Vagina (tissue), 2 donors: ENCODE data around the gene GRID2IP.

ENCODE experiments used
- POLR2A ChIP-seq, 2 donors: fragments of 450-650 bp; IDR thresholded peaks; one replicate each; pipeline ENCODE4 v1.6.1; 2017; ENCODE audit warnings: antibody characterized with exemption in 2 of 2, mild to moderate bottlenecking in 2 of 2, moderate library complexity in 2 of 2
- TF ChIP-seq, protein P1 (sequence below), 3 experiments: fragments of 450-650 bp in 2 of 3; fragments of 200-600 bp in 1 of 3; sonication (generic) in 1 of 3; IDR thresholded peaks; one replicate each; pipeline ENCODE4 v1.5.1; 2017 to 2019; ENCODE audit warnings: antibody characterized with exemption in 3 of 3, mild to moderate bottlenecking in 2 of 3, moderate library complexity in 2 of 3

- TF ChIP-seq, protein P1, sequence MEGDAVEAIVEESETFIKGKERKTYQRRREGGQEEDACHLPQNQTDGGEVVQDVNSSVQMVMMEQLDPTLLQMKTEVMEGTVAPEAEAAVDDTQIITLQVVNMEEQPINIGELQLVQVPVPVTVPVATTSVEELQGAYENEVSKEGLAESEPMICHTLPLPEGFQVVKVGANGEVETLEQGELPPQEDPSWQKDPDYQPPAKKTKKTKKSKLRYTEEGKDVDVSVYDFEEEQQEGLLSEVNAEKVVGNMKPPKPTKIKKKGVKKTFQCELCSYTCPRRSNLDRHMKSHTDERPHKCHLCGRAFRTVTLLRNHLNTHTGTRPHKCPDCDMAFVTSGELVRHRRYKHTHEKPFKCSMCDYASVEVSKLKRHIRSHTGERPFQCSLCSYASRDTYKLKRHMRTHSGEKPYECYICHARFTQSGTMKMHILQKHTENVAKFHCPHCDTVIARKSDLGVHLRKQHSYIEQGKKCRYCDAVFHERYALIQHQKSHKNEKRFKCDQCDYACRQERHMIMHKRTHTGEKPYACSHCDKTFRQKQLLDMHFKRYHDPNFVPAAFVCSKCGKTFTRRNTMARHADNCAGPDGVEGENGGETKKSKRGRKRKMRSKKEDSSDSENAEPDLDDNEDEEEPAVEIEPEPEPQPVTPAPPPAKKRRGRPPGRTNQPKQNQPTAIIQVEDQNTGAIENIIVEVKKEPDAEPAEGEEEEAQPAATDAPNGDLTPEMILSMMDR (IDR thresholded peaks at IDR 0.05): no peak
- TF ChIP-seq POLR2A (IDR thresholded peaks at IDR 0.05): no peak
Observed at GRCh38 chr7:6481445-6481844, 69.8 kb downstream of the GRID2IP start.
